Left colon (tissue), 2 donors: ENCODE results near the gene INSIG2. TPM values are rescaled to one million over a fixed set of nuclear protein-coding genes. Genes with fewer than 3 reads are reported as not detected.
"Not testable (repeated sequence)": the region's sequence is repeated elsewhere in the genome, so short reads cannot be mapped to it uniquely, and the experiment has no call there.

ENCODE experiments used
- ATAC-seq: fragments of 200-7000 bp; cut with Tn5 transposase; one replicate; pipeline ENCODE4 v1.9.1; 2020; ENCODE audit warnings: mild to moderate bottlenecking, moderate library complexity
- DNase-seq, 2 donors: peaks; one replicate each; pipeline ENCODE4 v3.0.0-alpha.2; 2020
- intact Hi-C, 2 donors: fragments of 100-400 bp; cut with DNase I in 1 of 2; cut with micrococcal nuclease in 1 of 2; formaldehyde crosslinking; loops; one replicate each; pipeline versions ENCODE4 v1.11.2 to v1.14.0; 2022; cut with DNase I, micrococcal nuclease
- total RNA-seq, 2 donors: library from RNA; stranded (reverse); fragmentation: NEBNext Ultra II Directional; extraction: Animal tissue kit (Norgen Biotek cat#: 25700); gene quantifications; one replicate each; pipeline ENCODE4 v1.2.1, GENCODE V29; 2021
- donor health status: DM: no; HTN: no; CAD: no.
- donor health status: DM: yes; HTN: yes; CAD: no.

The INSIG2 gene
- total RNA-seq, 2 donors from 2014 or later, result 12.7 to 20.6 TPM

DNA sequence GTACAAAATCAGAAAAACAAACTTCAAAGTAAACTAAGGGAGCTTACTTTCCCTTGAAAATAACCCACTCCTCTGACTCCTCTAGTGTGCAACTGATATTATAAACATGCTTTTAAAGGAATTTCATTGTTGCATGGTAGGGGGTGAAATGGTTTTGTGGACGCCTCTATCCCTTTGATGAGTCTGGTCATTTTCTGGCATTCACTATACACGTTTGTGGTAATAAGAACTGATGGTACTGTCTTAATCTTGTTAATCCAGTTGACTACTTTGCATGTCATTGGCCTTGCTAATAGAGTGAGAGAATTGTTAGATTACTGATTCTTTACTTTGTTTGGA lies 2.8 kb downstream of the INSIG2 start:
- ATAC-seq (no peak), DNase-seq (no peak)
- intact Hi-C loops, result no loop called here

- ATAC-seq (no peak), DNase-seq (no peak)
- intact Hi-C loops, result no loop called here
These were observed 3.4 kb downstream of the INSIG2 start for GRCh38 chr2:118091631-118092030.

DNA sequence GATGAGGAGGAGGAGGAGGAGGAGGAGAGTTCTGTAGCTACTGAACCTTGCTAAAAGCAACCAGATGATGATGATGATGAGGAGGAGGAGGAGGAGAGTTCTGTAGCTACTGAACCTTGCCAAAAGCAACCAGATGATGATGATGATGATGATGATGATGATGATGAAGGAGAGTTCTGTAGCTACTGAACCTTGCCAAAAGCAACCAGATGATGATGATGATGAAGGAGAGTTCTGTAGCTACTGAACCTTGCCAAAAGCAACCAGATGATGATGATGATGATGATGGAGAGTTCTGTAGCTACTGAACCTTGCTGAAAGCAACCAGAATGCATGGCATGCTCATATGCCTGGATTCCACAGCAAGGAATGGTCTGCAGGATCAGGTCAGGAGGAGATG lies 5.8 kb downstream of the INSIG2 start:
- intact Hi-C loops, DNase-seq, ATAC-seq: not testable (repeated sequence)

DNA sequence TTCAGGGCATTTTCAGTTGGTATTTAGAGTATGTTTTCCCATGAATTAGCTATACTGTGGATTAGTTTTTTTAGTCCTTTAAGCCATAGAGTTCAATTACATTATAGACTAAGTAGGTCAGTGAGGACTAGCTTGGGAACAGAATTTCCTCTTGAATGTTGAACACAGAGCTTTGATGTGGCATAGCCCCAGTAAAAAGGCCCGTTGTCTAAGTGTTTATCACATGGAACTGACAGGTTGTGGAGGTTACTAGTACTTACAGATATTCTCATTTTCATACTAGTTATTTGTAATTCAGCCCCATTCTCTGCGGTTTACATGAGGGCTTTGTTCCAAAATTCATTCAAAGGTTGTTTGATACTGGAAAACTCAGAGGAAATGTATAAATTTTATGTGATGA lies 6.2 kb downstream of the INSIG2 start:
- DNase-seq, result no peak
- ATAC-seq, result no peak
- intact Hi-C loops, result no loop called here

DNA sequence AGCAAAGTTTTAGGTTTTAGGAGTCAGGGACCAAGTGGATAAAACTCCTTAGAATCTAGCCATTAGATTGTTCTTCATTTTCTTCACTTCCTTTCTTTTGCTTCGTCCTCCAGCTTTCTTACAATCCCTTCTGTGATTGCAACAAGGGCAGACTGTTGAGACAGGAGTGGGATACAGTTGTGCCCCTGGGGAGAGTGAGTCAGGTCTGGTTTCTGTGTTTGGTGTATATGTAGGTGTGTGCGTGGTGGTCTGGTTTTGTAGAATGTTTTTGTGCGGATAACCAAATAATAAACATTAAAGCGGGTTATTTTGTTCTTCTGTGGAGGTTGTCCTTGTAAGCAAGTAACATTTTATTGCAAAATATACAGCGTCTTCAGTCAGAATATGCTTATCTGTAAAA lies 7.3 kb downstream of the INSIG2 start:
- DNase-seq, result no peak
- no peak for ATAC-seq

GRCh38 chr2:118097657-118098056 lies 9.4 kb downstream of the INSIG2 start:
- intact Hi-C loops, result no loop called here
- ATAC-seq (no peak), DNase-seq (no peak)

More for the DNA sequence above, 7.3 kb downstream of the INSIG2 start:
- intact Hi-C loops, result no loop called here

DNA sequence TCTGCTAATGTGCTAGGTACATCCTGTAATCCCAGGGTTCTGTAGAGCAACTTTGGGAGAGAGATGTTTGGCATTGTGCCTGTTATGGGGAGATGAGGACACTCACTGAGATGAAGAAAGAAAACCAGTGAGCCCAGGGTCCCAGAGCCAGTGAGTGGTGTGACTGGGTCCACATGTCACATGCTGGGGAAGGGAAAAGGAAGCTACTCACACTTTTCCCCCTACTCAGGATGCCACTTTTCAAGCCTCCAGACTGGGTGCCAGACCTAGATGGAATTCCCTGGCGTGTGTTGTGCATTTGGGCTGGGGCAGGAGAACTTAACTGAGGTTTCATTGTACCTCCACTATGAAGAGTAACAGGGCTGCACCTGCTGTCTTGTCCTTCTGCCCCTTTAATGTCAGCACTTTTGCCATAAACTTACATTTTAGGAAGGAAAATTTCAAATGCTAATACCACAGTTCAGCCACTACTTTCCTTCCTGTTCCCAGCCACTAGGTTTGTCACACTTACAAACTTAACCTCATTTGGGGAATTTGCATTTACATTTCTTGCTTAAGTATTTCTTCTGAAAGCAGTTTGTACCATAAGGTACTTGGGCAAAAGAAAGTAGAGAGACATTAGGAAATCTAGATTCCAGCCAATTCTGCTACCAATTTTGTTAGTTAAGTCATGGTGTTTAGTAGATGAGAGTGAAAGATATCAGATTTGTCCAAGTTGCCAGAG lies 10.2 kb downstream of the INSIG2 start:
- DNase-seq, result no peak
- intact Hi-C loops, result no loop called here
- ATAC-seq, result no peak

DNA sequence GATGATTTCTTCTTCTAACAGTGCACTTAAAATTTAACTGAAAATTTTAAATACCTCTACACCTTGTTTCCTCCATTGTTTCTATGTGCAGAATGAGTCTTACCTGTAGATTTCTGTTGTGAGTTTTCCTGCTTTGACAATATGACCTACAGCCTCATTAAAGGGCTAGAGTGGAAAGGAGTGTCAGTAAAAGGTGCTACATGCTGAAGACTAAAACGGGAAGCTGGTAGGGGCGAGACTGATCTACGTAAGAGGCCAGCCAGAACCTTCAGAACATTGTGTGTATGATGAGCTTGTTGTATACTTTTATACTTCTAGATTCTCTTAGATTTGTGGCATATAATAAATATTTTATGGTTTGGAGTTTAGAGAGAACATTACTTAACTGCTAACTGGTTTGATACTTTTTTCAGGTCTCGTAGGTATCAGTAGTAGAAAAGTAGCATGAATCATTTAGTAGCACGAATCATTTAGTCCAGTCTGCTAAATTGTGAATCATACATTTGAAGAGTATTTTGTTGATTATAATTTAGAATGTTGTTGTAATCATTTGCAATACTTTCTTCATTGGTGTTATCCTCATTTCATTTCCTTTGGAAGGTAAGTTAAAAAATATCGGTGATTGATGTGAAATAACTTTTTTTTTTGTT lies 14.3 kb downstream of the INSIG2 start:
- DNase-seq (no peak), ATAC-seq (no peak)
- intact Hi-C loops, result no loop called here

- no peak for DNase-seq
- ATAC-seq, result no peak
These were observed 16.0 kb downstream of the INSIG2 start for GRCh38 chr2:118103951-118104940.

DNA sequence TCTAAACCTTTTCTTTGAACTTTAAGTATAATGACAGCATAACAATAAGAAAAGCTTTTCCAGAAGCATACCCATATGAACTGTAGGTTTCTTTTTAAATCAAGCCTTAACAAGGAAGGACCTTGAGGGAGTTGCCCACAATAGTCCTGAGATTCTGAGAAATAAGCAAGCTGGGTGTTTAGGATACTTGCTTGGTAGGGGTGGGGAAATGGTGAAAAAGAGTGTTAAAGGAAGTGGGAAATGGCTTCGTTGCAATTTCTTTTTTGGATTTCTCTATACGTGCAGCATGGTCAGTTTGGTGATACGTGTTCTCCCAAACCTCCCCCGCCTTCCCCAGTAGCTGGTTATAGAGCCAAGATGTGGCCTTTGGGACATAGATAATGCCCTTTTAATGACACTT lies 17.2 kb downstream of the INSIG2 start:
- intact Hi-C loops, result no loop called here
- no peak for DNase-seq
- ATAC-seq, result no peak

More at GRCh38 chr2:118103951-118104940, 16.0 kb downstream of the INSIG2 start:
- intact Hi-C loops, result no loop called here

DNA sequence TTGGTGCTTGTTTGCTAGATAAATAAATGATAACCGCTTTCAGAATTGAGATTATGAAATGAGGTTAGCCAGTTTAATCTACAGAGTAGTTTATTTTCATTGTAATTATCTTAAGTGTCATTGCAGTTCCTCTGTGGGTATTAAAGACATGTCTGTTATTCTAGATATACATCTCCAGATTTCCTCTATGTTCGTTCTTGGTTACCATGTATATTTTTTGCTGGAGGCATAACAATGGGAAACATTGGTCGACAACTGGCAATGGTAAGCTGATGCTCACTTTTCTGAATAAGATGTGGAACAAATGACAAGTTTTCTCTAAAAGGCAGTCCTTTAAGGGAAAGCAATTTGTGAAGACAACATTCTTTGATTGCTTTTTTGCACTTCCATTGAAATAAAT lies 18.7 kb downstream of the INSIG2 start:
- DNase-seq (no peak), ATAC-seq (no peak)
- intact Hi-C loops, result no loop called here

GRCh38 chr2:118110310-118110709 lies 22.0 kb downstream of the INSIG2 start:
- no peak for DNase-seq
- intact Hi-C loops, result no loop called here
- ATAC-seq, result no peak

DNA sequence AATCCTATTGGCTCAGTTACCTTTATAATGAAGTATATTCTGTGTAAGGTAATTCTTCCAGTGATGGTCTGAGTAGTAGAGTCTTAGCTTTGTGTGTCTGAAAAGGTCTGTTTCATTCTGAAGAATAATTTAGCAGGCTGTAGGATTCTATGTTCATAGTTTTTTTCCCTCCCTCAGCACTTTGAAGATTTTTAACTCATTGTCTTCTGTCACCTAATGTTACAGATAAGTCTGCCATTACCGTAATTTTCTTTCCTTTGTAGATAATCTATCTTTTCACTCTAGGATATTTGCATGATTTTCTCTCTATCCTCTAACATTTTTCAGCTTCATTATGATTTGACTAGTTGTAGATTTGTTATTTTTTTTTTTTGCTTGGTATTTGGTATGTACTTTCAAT lies 22.7 kb downstream of the INSIG2 start:
- intact Hi-C loops, result no loop called here
- ATAC-seq (no peak), DNase-seq (no peak)

DNA sequence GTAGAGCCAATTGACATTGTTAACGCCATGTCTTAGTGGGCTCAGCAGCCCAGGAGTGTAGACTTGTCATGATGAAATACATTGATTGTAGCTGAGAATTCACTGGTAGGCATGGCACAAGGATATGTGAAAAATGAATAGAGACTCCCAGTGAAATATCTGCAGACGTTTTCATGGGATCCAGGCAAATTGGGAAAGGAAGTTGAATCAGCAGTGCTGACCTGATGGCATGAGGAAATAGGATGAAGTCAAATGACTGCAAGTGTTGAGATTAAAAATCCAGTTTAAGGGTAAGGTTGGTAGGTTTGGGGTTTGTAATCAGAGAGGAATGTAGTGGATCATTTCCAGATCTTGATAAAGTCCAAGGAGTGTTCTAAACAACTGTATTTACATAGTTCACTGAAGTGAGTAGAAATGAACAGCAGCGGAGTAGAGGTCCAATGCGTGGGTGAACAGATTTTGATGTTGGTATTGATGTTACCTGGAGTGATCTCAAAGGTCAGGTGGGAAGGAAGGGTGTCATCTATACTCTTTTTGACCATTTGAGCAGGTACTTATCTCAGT lies 24.6 kb downstream of the INSIG2 start:
- intact Hi-C loops, result no loop called here
- DNase-seq (no peak), ATAC-seq (peak; percentile 28)

DNA sequence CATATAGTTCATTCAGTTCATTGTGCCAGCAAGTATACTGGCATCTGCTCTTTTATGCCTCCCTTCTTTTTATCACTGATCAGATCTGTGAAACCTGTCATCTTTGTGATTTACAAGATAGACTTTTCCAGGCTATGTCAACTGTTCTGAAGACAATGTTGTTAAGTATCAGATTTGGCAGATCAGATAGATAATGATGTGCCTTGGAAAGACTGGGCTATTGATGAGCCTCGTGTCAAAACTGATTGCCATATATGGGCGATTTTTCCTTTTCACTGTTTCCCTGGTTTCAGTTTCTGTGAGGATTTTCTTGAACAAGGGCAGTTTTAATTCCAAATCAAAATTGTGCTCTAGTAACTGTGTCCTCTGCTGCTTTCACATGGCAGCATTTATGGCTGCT lies 26.6 kb downstream of the INSIG2 start:
- intact Hi-C loops, result no loop called here
- no peak for DNase-seq
- no peak for ATAC-seq

GRCh38 chr2:118115761-118116160 lies 27.5 kb downstream of the INSIG2 start:
- intact Hi-C loops, result no loop called here
- DNase-seq (no peak), ATAC-seq (no peak)

DNA sequence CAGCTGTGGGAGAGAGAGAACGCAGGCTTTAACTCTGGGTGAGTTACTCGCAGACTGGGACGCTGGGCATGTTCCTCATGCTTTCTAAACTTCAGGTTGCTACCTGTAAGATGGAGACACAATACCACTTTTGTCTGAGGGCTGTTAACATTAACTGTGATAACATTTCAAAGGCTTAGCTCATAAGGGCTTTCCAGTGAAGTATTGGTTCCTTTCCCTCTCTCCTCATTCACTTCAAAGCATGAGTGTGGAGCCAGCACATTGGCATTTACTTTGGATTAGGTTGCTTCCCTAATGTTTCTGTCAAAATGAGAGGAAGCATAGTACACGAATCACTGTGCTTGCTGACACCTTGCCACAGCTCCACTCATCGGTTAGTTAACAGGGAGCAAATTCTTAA lies 30.2 kb downstream of the INSIG2 start:
- intact Hi-C loops, result no loop called here
- no peak for ATAC-seq

GRCh38 chr2:118119158-118119727 lies 31.0 kb downstream of the INSIG2 start:
- DNase-seq, result no peak
- intact Hi-C loops, result no loop called here
- ATAC-seq, result no peak

More for the DNA sequence above, 30.2 kb downstream of the INSIG2 start:
- no peak for DNase-seq

DNA sequence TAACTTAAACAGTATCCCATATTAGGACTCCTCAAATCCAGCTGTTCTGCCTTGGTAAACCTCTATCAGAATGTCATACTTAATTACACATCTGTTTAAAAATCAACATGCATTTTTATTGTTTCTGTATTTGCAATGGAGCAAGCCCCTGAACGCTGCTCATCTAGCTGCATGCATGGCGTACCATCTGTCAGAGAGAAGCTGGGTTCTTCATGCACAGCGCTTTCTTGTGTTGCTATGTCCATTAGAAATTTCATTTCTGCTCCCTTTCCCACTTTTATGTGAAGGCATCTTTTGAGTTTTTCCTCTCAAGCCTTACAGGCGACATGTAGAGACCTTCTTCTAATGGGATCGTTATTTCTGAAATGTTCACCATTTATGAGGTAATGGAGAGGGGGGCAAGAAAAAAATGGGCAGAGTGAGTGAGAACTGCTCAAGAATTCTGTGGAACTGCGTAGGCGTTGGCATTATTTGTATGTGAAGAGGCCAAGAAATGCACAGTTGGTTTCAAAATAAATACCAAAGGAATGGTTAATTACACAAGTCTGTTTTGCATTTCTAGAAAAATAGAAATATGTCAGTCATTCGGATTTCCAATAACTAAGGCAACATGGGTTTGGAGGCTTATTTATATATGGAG lies 31.6 kb downstream of the INSIG2 start:
- intact Hi-C loops, result no loop called here
- ATAC-seq (no peak), DNase-seq (no peak)
